SK-N-MC (cell line): ENCODE data around the gene RPRML.

Experiments
- DNase-seq: peaks from one replicate; pipeline ENCODE4 v3.0.0-alpha.2; 2011; ENCODE audit warnings: low read depth, low spot score
- H3K27ac ChIP-seq: fragments of 200-600 bp; sonication (generic); 2 replicates; pipeline ENCODE4 v1.5.1; 2016; ENCODE audit warnings: mixed run types
- H3K36me3 ChIP-seq: fragments of 200-600 bp; sonication (generic); 2 replicates; pipeline ENCODE4 v1.6.1; 2017; ENCODE audit warnings: antibody characterized with exemption, low read length, mixed read lengths; ENCODE audit not compliant: insufficient read depth
- H3K4me3 ChIP-seq: fragments of 200-600 bp; sonication (generic); 2 replicates; pipeline ENCODE4 v1.5.1; 2016
- H3K9ac ChIP-seq: fragments of 200-600 bp; sonication (generic); 2 replicates; pipeline ENCODE4 v1.8.0; 2017; ENCODE audit warnings: mixed run types, mixed read lengths; ENCODE audit not compliant: insufficient read length
- H3K9me3 ChIP-seq: fragments of 200-600 bp; sonication (generic); 2 replicates; pipeline ENCODE4 v1.6.1; 2017; ENCODE audit warnings: low read depth, mild to moderate bottlenecking, antibody characterized with exemption, low read length, moderate library complexity, mixed read lengths
- EZH2 ChIP-seq: fragments of 200-600 bp; sonication (generic); IDR thresholded peaks from one replicate; pipeline ENCODE4 v1.6.1; 2017; ENCODE audit warnings: antibody characterized with exemption
- FOXP2 ChIP-seq: optimal IDR thresholded peaks from 2 replicates; pipeline ENCODE3; 2011; ENCODE audit warnings: mild to moderate bottlenecking, moderate library complexity; ENCODE audit not compliant: insufficient read depth; ENCODE audit errors: extremely low read length, control extremely low read depth
- POLR2AphosphoS5 ChIP-seq: IDR thresholded peaks from 2 replicates; pipeline ENCODE4 v1.6.1; 2012; ENCODE audit warnings: mild to moderate bottlenecking, low read depth, low read length, borderline replicate concordance

The RPRML gene

GRCh38 chr17:46978489-46979146, 435 bp downstream of the RPRML start:
- no peaks in the 10 kb centered on the region for H3K9me3 ChIP-seq
- no peak overlapping the region for H3K9ac ChIP-seq
- no peak for DNase-seq
- peak overlapping the region; percentile 78 for H3K4me3 ChIP-seq
- no peak for TF ChIP-seq FOXP2
- H3K27ac ChIP-seq: no peak overlapping the region
- H3K36me3 ChIP-seq: no peaks in the 10 kb centered on the region

GRCh38 chr17:46977750-46978488, 1.1 kb downstream of the RPRML start:
- no peak for TF ChIP-seq POLR2AphosphoS5
- TF ChIP-seq EZH2: no peak
- no peak for TF ChIP-seq FOXP2
- H3K4me3 ChIP-seq: peak overlapping the region; percentile 78
- H3K27ac ChIP-seq: no peak overlapping the region
- no peaks in the 10 kb centered on the region for H3K9me3 ChIP-seq
- no peak for DNase-seq
- H3K36me3 ChIP-seq: no peaks in the 10 kb centered on the region
- H3K9ac ChIP-seq: no peak overlapping the region

- Histone ChIP-seq H3K4me3 (no peak overlapping the region), H3K27ac (no peak overlapping the region), H3K36me3 (no peaks in the 10 kb centered on the region), H3K9ac (no peak overlapping the region), H3K9me3 (no peaks in the 10 kb centered on the region)
- no peak for DNase-seq
- TF ChIP-seq FOXP2 (no peak), EZH2 (no peak), POLR2AphosphoS5 (no peak)
These were observed 1.7 kb downstream of the RPRML start for GRCh38 chr17:46977348-46977747.

GRCh38 chr17:46976626-46977270, 2.3 kb downstream of the RPRML start:
- no peak for DNase-seq
- Histone ChIP-seq H3K9ac (no peak overlapping the region), H3K27ac (no peak overlapping the region), H3K9me3 (no peaks in the 10 kb centered on the region), H3K4me3 (no peak overlapping the region), H3K36me3 (no peaks in the 10 kb centered on the region)
- TF ChIP-seq POLR2AphosphoS5 (no peak), FOXP2 (no peak), EZH2 (no peak)

- no peak for DNase-seq
- H3K9ac ChIP-seq: no peak overlapping the region
- H3K27ac ChIP-seq: no peak overlapping the region
- H3K9me3 ChIP-seq: no peaks in the 10 kb centered on the region
- no peak overlapping the region for H3K4me3 ChIP-seq
- no peaks in the 10 kb centered on the region for H3K36me3 ChIP-seq
- TF ChIP-seq FOXP2 (no peak), POLR2AphosphoS5 (no peak), EZH2 (no peak)
These were observed 3.8 kb downstream of the RPRML start for GRCh38 chr17:46975287-46975686.

GRCh38 chr17:46974086-46974485, 5.0 kb downstream of the RPRML start:
- no peak for DNase-seq
- no peak overlapping the region for H3K4me3 ChIP-seq
- H3K9me3 ChIP-seq: no peaks in the 10 kb centered on the region
- H3K36me3 ChIP-seq: no peaks in the 10 kb centered on the region
- TF ChIP-seq EZH2 (no peak), FOXP2 (no peak), POLR2AphosphoS5 (no peak)
- H3K9ac ChIP-seq: no peak overlapping the region
- no peak overlapping the region for H3K27ac ChIP-seq

- no peak overlapping the region for H3K9ac ChIP-seq
- no peaks in the 10 kb centered on the region for H3K36me3 ChIP-seq
- no peak overlapping the region for H3K4me3 ChIP-seq
- H3K9me3 ChIP-seq: no peaks in the 10 kb centered on the region
- no peak for DNase-seq
- no peak overlapping the region for H3K27ac ChIP-seq
- TF ChIP-seq POLR2AphosphoS5 (no peak), EZH2 (no peak), FOXP2 (no peak)
These were observed 6.7 kb downstream of the RPRML start for GRCh38 chr17:46972346-46972745.

- no peak overlapping the region for H3K4me3 ChIP-seq
- H3K9ac ChIP-seq: no peak overlapping the region
- no peaks in the 10 kb centered on the region for H3K9me3 ChIP-seq
- no peaks in the 10 kb centered on the region for H3K36me3 ChIP-seq
- TF ChIP-seq FOXP2 (no peak), POLR2AphosphoS5 (no peak), EZH2 (no peak)
- no peak overlapping the region for H3K27ac ChIP-seq
- no peak for DNase-seq
These were observed 7.3 kb downstream of the RPRML start for GRCh38 chr17:46971647-46972300.

- Histone ChIP-seq H3K27ac (no peak overlapping the region), H3K36me3 (no peaks in the 10 kb centered on the region), H3K9ac (no peak overlapping the region), H3K9me3 (no peaks in the 10 kb centered on the region), H3K4me3 (no peak overlapping the region)
- no peak for DNase-seq
- TF ChIP-seq FOXP2 (no peak), POLR2AphosphoS5 (no peak), EZH2 (no peak)
These were observed 10.2 kb downstream of the RPRML start for GRCh38 chr17:46968896-46969295.
